RPMI8226 (cell line): ENCODE data around the gene RPAP2.
"Not testable (repeated sequence)": the region's sequence is repeated elsewhere in the genome, so short reads cannot be mapped to it uniquely, and the experiment has no call there.

Experiments
- DNase-seq: peaks from one replicate; pipeline ENCODE4 v3.0.0-alpha.2; 2015

The RPAP2 gene

GRCh38 chr1:92377991-92378390 lies 79.1 kb downstream of the RPAP2 start:
- DNase-seq: not testable (repeated sequence)

- no peak for DNase-seq
Observed at GRCh38 chr1:92380867-92381266, 82.0 kb downstream of the RPAP2 start.

- DNase-seq: not testable (repeated sequence)
Observed at GRCh38 chr1:92393966-92394365, 95.1 kb downstream of the RPAP2 start.

- no peak for DNase-seq
Observed at GRCh38 chr1:92398519-92398918, 99.7 kb downstream of the RPAP2 start.

GRCh38 chr1:92399076-92399475 lies 100.2 kb downstream of the RPAP2 start:
- no peak for DNase-seq

GRCh38 chr1:92404661-92405060 lies 105.8 kb downstream of the RPAP2 start:
- no peak for DNase-seq

- DNase-seq: no peak
Observed at GRCh38 chr1:92408825-92409224, 110.0 kb downstream of the RPAP2 start.

- DNase-seq: no peak
Observed at GRCh38 chr1:92409946-92410549, 111.2 kb downstream of the RPAP2 start.

GRCh38 chr1:92410706-92411105 lies 111.8 kb downstream of the RPAP2 start:
- no peak for DNase-seq

GRCh38 chr1:92411511-92411910 lies 112.7 kb downstream of the RPAP2 start:
- DNase-seq: no peak

GRCh38 chr1:92419642-92420041 lies 120.8 kb downstream of the RPAP2 start:
- DNase-seq: no peak

GRCh38 chr1:92424381-92424780 lies 125.5 kb downstream of the RPAP2 start:
- DNase-seq: no peak

- no peak for DNase-seq
Observed at GRCh38 chr1:92425617-92426016, 126.8 kb downstream of the RPAP2 start.

GRCh38 chr1:92430030-92430429 lies 131.2 kb downstream of the RPAP2 start:
- no peak for DNase-seq

- not testable (repeated sequence) for DNase-seq
Observed at GRCh38 chr1:92434572-92434971, 135.7 kb downstream of the RPAP2 start.

GRCh38 chr1:92439291-92439690 lies 140.4 kb downstream of the RPAP2 start:
- no peak for DNase-seq

GRCh38 chr1:92441316-92441696 lies 142.4 kb downstream of the RPAP2 start:
- DNase-seq: no peak

GRCh38 chr1:92441697-92442342 lies 143.0 kb downstream of the RPAP2 start:
- DNase-seq: no peak

GRCh38 chr1:92442351-92442750 lies 143.5 kb downstream of the RPAP2 start:
- no peak for DNase-seq

- DNase-seq: no peak
Observed at GRCh38 chr1:92443893-92444292, 145.0 kb downstream of the RPAP2 start.

GRCh38 chr1:92444351-92444750 lies 145.5 kb downstream of the RPAP2 start:
- DNase-seq: no peak

- DNase-seq: no peak
Observed at GRCh38 chr1:92445865-92446264, 147.0 kb downstream of the RPAP2 start.

- no peak for DNase-seq
Observed at GRCh38 chr1:92446546-92446945, 147.7 kb downstream of the RPAP2 start.

GRCh38 chr1:92447033-92447681 lies 148.3 kb downstream of the RPAP2 start:
- no peak for DNase-seq

GRCh38 chr1:92447976-92448375 lies 149.1 kb downstream of the RPAP2 start:
- DNase-seq: no peak
